MG63 (cell line): Measurements from ENCODE around the gene BSND. TPM values are rescaled to one million over a fixed set of nuclear protein-coding genes. Genes with fewer than 3 reads are reported as not detected.

Experiments used
- DNase-seq: peaks from one replicate; pipeline ENCODE4 v3.0.0-alpha.2; 2020
- H3K27me3 ChIP-seq: fragments of 250-450 bp; sonication (Bioruptor Pico); 2 replicates; pipeline ENCODE4 v1.5.1; 2020; ENCODE audit warnings: mild to moderate bottlenecking, moderate library complexity
- H3K36me3 ChIP-seq: fragments of 250-450 bp; sonication (Bioruptor Pico); 2 replicates; pipeline ENCODE4 v1.5.1; 2020; ENCODE audit warnings: mild to moderate bottlenecking, moderate library complexity
- H3K4me3 ChIP-seq: fragments of 250-450 bp; sonication (Bioruptor Pico); 2 replicates; pipeline ENCODE4 v1.5.1; 2020; ENCODE audit warnings: mild to moderate bottlenecking, moderate library complexity
- H3K9me3 ChIP-seq: fragments of 250-450 bp; sonication (Bioruptor Pico); 2 replicates; pipeline ENCODE4 v1.5.1; 2020; ENCODE audit warnings: mild to moderate bottlenecking, moderate library complexity
- total RNA-seq: library from RNA; depleted of rRNA; stranded (reverse); fragments of >200 nt; shearing (Covaris generic); gene quantifications from 2 replicates; pipeline ENCODE4 v1.2.3, GENCODE V29; 2014; ENCODE audit warnings: low replicate concordance

Gene BSND
- total RNA-seq, 1 experiment from 2014 or later, result not detected

DNA sequence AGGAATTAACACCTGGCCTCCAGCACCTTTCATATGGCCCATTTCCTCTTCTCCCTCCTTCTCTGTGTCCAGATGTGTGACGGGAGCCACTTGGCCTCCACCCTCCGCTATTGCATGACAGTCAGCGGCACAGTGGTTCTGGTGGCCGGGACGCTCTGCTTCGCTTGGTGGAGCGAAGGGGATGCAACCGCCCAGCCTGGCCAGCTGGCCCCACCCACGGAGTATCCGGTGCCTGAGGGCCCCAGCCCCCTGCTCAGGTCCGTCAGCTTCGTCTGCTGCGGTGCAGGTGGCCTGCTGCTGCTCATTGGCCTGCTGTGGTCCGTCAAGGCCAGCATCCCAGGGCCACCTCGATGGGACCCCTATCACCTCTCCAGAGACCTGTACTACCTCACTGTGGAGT, 12.7 kb upstream of the BSND start:
- Histone ChIP-seq H3K27me3 (no peaks in the 10 kb centered on the region), H3K36me3 (no peaks in the 10 kb centered on the region), H3K4me3 (no peak overlapping the region), H3K9me3 (no peaks in the 10 kb centered on the region)
- no peak for DNase-seq

DNA sequence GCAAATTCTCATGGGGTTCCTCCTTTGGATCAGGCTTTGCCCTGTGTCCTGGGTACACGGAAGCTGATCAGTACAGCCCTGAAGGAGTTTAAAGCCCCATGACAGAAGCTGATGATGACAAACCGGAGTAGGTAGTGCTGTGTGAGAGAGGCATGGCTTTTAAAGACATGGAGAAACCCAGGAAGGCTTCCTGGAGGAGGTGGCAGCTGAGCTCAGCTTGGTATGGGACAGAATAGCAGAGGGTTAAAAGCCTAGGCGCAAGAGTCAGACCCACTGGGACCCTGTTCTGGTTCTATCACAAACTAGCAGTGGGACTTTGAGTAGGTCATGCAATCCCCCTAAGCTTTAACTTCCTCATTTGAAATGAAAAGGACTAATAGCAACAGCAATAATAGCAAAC, 12.2 kb upstream of the BSND start:
- no peaks in the 10 kb centered on the region for H3K36me3 ChIP-seq
- H3K9me3 ChIP-seq, result no peaks in the 10 kb centered on the region
- DNase-seq, result no peak
- no peaks in the 10 kb centered on the region for H3K27me3 ChIP-seq
- no peak overlapping the region for H3K4me3 ChIP-seq

DNA sequence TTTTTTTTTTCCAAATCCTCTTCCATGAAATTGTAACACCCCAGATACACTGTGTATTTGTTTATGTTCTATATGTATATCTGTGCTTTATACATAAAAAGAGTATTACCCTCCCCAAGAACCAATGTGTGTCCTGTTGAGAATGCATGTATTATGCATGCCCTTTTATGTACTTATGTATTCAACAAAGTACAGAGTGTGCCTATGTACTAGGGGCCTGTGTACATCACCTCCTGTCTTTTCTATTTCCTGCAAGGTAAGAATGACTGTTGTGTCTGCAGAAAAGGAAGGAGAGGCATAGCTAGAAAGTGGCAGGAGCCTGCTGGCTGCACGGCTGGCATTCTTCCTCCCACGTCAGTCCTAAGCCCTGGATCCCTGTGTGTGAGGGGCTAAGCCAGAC, 11.3 kb upstream of the BSND start:
- Histone ChIP-seq H3K36me3 (no peaks in the 10 kb centered on the region), H3K27me3 (no peaks in the 10 kb centered on the region), H3K4me3 (no peak overlapping the region), H3K9me3 (no peaks in the 10 kb centered on the region)
- no peak for DNase-seq

DNA sequence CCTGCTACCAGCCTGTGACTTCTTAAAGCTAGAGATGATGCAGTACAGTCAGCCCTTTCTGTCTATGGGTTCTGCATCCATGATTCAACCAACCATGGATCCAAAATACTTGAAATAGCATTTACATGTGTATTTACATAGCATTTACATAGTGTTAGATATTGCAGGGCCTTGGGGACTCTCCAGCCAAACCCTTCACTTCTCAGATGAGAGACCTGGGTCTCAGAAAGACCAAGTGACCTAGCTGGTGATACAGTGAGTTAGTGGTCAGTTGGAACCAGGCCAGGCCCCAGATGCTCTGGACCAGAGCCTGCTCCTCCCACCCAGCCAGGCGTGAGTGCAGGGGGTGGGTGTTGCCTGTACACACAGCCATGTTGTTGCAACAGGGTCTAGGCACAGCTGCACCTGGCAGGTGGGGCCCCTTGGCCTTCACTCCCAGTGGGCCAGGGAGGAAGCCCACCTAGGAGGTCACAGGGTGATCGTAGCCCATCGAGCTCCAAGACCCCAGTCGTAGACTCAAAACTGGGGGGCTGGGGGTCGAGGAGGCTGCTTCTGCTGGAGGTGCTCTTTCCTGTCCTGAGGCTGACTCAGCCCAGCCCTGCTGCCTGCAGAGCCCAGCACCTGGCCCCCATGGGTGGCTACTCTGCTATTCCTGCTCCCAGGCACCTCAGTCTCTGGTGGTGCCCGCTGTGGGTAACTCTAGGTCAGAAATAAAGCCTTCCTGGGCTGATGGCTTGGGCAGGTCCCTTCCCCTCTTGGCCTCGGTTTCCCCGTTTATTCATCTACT, 10.6 kb upstream of the BSND start:
- Histone ChIP-seq H3K4me3 (no peak overlapping the region), H3K27me3 (no peaks in the 10 kb centered on the region), H3K36me3 (no peaks in the 10 kb centered on the region), H3K9me3 (no peaks in the 10 kb centered on the region)
- no peak for DNase-seq

DNA sequence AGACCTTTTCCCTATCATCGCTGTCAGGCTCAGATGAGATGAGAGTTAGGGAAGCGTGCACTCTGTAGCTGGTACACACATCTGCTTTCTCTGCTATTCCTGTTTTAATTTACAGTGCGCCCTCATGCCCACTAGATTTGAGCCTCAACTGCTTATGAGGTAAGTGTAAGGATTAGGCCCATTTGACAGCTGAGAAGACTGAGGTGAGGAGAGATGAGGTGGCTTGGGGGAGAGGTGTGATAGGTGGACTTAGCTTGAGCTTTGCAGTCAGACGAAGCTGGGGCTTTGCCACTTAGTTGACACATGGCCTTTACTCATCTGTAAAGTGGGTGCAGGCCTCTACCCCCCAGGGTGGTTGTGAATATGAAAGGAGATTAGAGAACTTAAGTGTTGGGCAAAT, 9.8 kb upstream of the BSND start:
- Histone ChIP-seq H3K27me3 (no peaks in the 10 kb centered on the region), H3K9me3 (no peaks in the 10 kb centered on the region), H3K4me3 (no peak overlapping the region), H3K36me3 (no peaks in the 10 kb centered on the region)
- no peak for DNase-seq

DNA sequence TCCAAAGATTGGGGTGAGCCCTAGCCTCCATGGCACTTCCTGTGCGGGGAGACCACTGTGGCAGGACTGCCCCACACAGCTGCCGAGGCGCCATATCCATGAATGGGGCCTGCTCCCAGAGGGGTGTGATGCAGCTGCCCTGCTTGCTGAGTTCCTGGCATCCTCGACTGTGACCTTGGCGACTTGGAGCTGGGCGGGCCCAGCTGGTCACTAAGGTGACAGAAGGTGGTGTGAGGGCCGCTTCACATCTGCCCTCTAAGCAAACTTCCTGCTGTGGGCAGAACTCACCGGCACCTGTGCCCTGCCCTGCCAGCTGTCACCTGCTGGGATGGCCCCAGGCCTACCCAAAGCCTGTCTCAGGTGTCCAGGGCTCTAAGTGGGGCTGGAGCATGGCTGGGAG, 9.3 kb upstream of the BSND start:
- Histone ChIP-seq H3K4me3 (no peak overlapping the region), H3K9me3 (no peaks in the 10 kb centered on the region), H3K27me3 (no peaks in the 10 kb centered on the region), H3K36me3 (no peaks in the 10 kb centered on the region)
- no peak for DNase-seq

DNA sequence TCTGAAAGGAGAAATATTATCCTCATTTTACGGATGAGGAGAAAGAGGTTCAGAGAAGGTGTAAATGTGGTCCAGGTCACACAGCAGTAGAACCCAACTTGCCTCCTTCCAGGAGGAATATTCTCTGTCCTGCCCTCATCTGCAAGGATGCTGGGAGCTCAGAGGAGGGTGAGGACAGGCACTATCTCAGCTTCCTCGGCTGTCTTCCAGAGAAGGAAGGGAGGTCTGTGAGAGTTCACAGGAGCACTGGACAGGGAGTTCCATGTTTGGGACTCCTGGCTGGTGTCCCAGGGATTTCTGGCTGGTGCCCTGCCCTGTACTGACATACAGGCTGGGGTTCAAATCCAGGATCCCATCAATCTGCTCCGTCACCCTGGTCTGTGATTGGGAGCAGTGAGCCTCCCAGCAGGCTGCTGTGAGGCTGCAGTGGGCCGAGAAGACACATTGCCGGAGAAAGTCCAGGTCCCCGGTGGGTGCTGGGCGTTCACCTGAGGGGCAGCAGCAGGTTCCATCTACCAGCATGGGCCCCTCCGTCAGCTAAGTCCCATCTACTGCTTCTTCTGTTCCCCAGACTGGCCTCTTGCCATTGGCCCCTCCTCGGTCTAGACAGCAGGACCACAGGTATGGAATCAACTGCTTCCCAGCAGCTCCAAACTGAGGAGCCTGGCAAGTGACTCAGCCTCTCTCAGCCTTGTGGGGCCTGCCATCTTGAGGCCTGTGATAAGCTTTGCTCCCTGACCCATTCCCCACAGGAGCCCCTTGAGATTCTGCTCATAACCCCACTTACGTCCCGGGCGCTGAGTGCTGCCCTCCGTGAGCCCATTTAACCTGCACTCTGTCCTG, 8.5 kb upstream of the BSND start:
- no peaks in the 10 kb centered on the region for H3K9me3 ChIP-seq
- H3K4me3 ChIP-seq, result no peak overlapping the region
- DNase-seq, result no peak
- H3K36me3 ChIP-seq, result no peaks in the 10 kb centered on the region
- no peaks in the 10 kb centered on the region for H3K27me3 ChIP-seq

DNA sequence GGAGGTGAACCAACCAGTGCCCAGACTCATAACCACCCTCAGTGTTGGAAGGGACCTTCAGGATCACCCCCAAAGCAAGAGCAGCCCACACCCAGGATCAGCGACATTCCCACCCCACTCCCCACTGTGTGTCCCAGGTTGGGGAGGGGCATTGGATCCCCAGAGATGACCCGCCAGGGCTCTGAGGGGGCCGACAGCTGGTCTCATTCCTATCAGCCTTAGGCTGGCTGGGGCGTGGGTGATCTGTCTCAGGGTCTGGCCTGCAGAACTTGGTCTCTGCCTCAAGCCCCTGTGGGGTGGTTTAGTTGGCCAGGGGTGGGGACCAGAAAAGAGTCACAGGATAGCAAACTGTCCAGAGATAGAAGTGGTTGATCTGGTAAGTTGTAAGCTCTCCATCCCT, 7.8 kb upstream of the BSND start:
- Histone ChIP-seq H3K9me3 (no peaks in the 10 kb centered on the region), H3K4me3 (no peak overlapping the region), H3K27me3 (no peaks in the 10 kb centered on the region), H3K36me3 (no peaks in the 10 kb centered on the region)
- DNase-seq, result no peak

DNA sequence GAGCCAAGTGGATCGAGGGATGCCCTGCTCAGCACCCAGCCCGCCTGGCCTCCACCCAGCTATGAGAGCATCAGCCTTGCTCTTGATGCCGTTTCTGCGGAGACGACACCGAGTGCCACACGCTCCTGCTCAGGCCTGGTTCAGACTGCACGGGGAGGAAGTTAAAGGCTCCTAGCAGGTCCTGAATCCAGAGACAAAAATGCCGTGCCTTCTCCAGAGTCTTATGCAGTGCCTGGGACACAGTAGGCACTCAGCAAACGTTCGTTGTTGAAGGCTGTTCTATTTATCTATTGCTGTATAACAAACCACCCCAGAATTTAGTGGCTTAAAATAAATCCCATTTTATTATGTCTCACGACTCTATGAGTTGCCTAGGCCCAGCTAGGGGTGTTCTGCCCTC, 6.8 kb upstream of the BSND start:
- H3K4me3 ChIP-seq, result no peak overlapping the region
- H3K36me3 ChIP-seq, result no peaks in the 10 kb centered on the region
- H3K9me3 ChIP-seq, result no peaks in the 10 kb centered on the region
- H3K27me3 ChIP-seq, result no peaks in the 10 kb centered on the region
- DNase-seq, result no peak

DNA sequence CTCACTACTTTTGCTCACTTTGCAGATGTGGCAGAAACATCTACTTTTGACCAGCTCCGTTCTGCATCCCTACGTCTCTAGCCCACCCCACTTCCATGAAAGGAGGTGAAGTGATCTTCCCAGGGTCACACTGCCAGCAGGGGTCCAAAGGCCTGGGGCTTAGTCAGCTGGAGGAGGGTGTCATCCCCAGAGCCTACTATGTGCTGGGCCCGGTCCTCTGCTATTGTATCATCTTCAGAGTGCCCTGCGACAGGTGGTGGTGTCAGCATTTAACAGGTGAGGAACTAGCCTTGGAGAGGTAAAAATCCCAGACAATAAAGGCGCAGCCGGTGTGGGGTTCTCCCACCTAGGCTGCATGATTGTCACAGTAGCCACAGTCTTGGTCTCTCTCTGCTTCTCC, 5.6 kb upstream of the BSND start:
- Histone ChIP-seq H3K36me3 (no peaks in the 10 kb centered on the region), H3K9me3 (no peaks in the 10 kb centered on the region), H3K27me3 (no peaks in the 10 kb centered on the region), H3K4me3 (no peak overlapping the region)
- DNase-seq, result no peak

DNA sequence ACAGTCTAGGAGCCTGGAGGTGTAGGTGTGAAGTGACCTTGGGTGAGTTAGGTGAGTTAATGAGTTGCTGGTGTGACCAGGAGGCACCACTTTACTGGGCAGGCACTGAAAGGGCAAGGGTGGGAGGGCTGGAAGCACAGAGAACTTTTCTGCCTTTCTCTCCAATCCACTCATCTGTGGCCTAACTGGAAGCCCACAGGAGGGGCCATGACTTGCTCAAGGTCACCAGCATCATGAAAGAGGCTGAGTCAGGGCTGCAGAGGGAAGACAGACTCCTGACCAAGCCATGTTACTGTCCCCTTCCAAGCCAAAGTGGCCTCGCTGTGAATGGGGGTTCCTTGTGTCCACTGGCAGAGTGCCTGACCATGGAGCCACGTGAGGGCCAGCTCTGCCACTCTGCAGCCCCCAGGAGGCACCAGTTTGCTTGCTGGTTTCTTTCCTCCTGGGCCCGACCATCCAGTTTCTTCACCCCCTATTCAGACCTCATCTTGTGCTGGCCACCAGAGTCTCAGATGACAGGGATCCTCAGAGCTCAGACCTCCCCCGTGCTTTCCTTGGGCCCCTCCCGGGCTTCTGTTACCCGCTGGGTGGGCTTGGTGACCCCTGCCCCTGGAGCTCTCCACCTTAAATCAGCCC, 4.3 kb upstream of the BSND start:
- Histone ChIP-seq H3K36me3 (no peaks in the 10 kb centered on the region), H3K27me3 (no peaks in the 10 kb centered on the region), H3K9me3 (no peaks in the 10 kb centered on the region), H3K4me3 (no peak overlapping the region)
- DNase-seq, result no peak

DNA sequence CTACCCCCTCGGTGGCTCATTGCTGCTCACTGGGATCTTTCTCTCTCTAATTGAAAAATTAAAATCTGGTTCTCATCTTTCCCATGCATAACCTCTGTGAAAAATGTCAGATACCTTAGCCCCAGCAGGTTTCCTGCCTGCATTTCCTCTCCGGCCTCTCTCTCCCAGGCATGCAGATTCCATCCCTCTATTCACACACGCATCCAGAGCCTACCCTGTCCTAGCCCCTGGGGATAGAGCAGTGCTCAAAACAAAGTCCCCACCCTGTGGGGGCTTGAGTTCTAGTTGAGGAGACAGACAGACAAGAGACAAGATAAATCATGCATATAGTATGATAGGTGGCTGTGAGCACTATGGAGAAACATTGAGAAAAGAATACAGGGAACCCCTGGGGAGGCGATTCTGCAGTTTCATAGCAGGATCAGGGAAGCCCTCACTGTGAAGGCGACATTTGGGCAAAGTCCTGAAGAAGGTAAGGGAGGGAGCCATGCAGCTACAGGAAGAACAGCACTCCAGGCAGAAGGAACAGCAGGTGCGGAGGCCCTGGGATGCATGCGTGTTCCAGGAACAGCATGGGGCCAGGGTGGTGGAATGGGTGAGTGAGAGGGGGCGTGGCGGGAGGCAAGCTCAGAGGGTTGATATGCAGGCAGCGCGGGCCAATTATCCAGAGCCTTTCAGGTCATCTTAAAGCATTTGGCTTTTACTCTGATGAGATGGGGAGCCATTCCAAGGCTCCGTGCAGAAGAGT, 3.5 kb upstream of the BSND start:
- no peak for DNase-seq
- H3K9me3 ChIP-seq, result no peaks in the 10 kb centered on the region
- H3K36me3 ChIP-seq, result no peaks in the 10 kb centered on the region
- H3K27me3 ChIP-seq, result no peaks in the 10 kb centered on the region
- H3K4me3 ChIP-seq, result no peak overlapping the region

DNA sequence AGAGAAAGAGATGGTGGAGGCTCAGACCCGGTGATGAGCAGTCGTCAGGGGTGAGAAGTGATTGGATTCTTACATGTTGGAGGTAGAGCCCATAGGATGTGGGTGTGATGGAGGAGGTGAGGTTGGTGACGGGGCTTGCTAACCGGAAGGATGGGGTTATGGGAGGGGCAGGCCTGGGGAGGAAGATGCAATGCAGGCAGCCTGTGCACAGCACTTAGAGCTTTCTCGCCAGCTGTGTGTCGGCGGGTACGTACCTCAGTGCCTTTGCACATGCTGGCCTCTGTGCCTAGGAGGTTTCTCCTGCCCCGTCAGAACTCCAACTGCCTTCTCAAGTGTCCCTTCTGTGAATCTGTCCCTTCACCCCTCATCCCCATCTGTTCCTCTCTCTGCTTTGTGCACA, 2.9 kb upstream of the BSND start:
- Histone ChIP-seq H3K9me3 (no peaks in the 10 kb centered on the region), H3K36me3 (no peaks in the 10 kb centered on the region), H3K27me3 (no peaks in the 10 kb centered on the region), H3K4me3 (no peak overlapping the region)
- no peak for DNase-seq

DNA sequence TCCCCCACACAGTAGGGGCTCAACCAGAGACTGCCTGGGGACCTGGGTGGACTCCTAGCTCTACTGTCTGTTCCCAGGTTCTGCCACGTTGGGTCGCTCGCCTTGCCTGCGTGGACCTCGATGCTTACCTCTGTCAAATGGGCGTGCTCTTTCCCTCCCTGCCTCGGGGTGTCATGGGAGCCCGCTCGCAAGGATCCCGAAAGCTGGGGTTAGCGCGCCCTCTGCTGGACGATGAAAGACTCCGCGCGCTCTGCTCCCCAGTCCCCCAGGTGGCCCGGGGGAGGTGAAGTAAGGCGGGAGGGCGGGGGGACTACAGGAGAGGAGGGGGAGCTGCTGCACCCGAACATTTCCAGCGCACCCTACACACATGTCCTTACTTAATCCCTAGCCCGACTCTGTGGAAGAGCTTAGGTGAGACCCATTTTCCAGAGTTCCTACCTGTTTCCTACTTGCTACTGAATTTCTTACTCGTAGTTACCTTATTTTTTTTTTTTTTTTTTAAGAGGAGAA, 2.3 kb upstream of the BSND start:
- Histone ChIP-seq H3K9me3 (no peaks in the 10 kb centered on the region), H3K36me3 (no peaks in the 10 kb centered on the region), H3K27me3 (no peaks in the 10 kb centered on the region), H3K4me3 (no peak overlapping the region)
- DNase-seq, result peak; percentile 65

DNA sequence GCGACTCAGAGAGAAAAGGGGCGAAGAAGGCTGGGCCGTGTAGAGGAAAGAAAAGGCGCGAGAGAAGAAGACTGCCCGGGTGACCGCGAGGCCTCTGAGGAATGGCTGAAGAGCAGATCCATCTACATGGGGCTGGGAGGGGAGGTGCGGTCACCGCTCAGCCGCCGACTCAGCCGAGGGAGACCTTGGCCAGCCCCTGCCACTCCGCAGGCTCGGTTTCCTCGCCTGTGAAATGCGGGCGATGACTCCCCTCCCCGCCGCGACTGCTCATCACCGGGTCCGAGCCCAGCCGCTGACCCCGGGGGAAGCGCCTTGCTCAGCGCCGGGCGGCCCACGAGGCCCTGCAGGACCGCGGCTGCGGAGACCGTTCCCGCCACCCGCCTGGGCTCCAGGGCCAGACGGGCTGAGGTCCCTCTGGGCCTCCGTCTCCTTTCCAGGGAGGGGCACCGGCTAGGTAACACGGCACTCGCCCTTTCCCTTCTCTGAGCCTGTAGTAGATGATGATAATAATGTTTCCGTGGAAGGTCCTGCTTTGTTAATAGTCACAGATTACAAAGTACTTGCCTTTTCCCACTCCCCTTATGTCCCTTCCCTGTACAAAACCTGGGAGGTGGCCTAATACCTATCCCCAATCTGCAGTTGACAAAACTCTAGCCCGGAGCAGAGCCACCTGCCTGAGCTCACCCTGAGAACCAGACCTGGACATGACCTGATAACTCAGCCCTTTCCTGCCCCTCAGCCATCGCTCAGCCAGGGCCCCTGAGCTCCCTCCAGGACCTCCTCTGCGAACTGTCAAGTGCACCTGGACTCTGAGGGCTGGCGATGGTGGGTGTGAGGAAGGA, 1.6 kb upstream of the BSND start:
- no peaks in the 10 kb centered on the region for H3K27me3 ChIP-seq
- H3K4me3 ChIP-seq, result no peak overlapping the region
- H3K36me3 ChIP-seq, result no peaks in the 10 kb centered on the region
- H3K9me3 ChIP-seq, result no peaks in the 10 kb centered on the region
- no peak for DNase-seq

DNA sequence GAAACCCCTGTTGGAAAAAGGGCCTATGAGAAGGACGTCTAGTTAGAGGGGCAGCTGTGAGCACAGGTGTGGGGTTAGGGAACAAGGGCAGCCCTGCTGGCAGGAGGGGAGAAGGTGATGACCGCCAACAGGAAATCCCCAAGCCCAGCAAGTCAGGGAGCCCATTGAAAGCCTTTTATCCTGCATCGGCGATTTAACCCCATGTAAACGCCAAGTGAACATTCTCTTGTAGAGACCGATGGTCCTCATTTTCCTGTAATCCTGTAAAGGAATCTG, 1.1 kb upstream of the BSND start:
- DNase-seq, result no peak
- Histone ChIP-seq H3K9me3 (no peaks in the 10 kb centered on the region), H3K36me3 (no peaks in the 10 kb centered on the region), H3K4me3 (no peak overlapping the region), H3K27me3 (no peaks in the 10 kb centered on the region)
